ENCODE results near the gene SLC5A6.
"Not testable (repeated sequence)": the region's sequence is repeated elsewhere in the genome, so short reads cannot be mapped to it uniquely, and the experiment has no call there.

Gene SLC5A6

DNA sequence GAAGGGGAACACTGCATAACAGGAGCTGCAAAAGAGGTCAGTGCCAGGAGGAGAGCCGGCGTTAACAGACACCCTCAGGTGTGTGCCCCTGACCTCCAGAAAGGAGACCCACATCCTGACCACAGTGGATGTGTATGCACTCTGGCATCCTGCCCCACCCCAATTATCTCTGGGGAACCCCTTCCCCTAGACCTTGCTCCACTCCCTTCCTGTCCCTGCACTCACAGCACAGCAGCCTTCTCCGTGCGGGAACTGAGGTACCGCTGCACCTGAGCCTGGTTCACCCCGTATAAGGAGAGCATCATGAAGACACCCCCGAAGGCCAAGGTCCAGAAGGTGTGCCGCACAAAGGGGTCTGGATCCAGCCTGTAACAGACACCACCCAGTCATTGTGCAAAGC lies 7.5 kb downstream of the SLC5A6 start:
- Histone ChIP-seq H3K4me3 (ENCODE audit: insufficient read length, low read depth) (no peak overlapping the region), H3K9me3 (ENCODE audit: insufficient read depth, low read length) (no peaks in the 10 kb centered on the region), H3K27me3 (ENCODE audit: insufficient read depth, insufficient read length) (no peaks in the 10 kb centered on the region), H3K36me3 (ENCODE audit: insufficient read depth, insufficient read length, low read length) (peaks cover 98% of the 10 kb centered on the region), H3K9ac (ENCODE audit: insufficient read length, low read depth) (no peak overlapping the region), H3K4me1 (ENCODE audit: insufficient read depth, insufficient read length) (no peaks in the 10 kb centered on the region)
- DNase-seq (ENCODE audit: low read depth, low spot score), result no peak
- TF ChIP-seq ZNF274 (IDR thresholded peaks at IDR 0.05; ENCODE audit: low read depth, low read length) (no peak), YY1 (IDR thresholded peaks at IDR 0.05; ENCODE audit: insufficient read depth, insufficient read length) (no peak), SUZ12 (IDR thresholded peaks at IDR 0.05; ENCODE audit: extremely low read depth, insufficient read depth, insufficient read length) (no peak)

DNA sequence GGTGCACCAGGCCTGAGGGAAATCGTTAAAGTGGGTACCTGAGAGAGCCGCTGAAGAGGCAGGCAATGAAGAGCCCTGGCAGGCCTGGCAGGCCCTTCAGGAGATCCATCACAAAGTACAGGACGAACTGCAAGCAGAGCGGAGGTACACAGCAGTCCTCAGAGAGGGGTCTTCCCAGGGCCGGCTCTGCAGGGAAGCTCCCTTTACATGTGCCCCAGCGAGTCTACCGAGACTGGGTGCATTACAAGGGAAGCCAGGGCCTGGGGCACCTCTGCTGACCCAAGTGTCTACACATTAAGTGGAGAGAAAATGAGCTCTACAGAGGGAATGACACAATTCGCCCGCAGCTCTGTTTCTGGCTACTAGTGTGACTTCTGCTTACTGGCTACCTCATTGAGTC lies 8.3 kb downstream of the SLC5A6 start:
- no peak for TF ChIP-seq SUZ12 (IDR thresholded peaks at IDR 0.05; ENCODE audit: extremely low read depth, insufficient read depth, insufficient read length)
- no peak for TF ChIP-seq ZNF274 (IDR thresholded peaks at IDR 0.05; ENCODE audit: low read depth, low read length)
- TF ChIP-seq YY1 (IDR thresholded peaks at IDR 0.05; ENCODE audit: insufficient read depth, insufficient read length), result no peak
- Histone ChIP-seq H3K9me3 (ENCODE audit: insufficient read depth, low read length) (no peaks in the 10 kb centered on the region), H3K36me3 (ENCODE audit: insufficient read depth, insufficient read length, low read length) (peaks cover 98% of the 10 kb centered on the region), H3K4me3 (ENCODE audit: insufficient read length, low read depth) (no peak overlapping the region), H3K4me1 (ENCODE audit: insufficient read depth, insufficient read length) (no peaks in the 10 kb centered on the region), H3K27me3 (ENCODE audit: insufficient read depth, insufficient read length) (no peaks in the 10 kb centered on the region), H3K9ac (ENCODE audit: insufficient read length, low read depth) (no peak overlapping the region)
- no peak for DNase-seq (ENCODE audit: low read depth, low spot score)

DNA sequence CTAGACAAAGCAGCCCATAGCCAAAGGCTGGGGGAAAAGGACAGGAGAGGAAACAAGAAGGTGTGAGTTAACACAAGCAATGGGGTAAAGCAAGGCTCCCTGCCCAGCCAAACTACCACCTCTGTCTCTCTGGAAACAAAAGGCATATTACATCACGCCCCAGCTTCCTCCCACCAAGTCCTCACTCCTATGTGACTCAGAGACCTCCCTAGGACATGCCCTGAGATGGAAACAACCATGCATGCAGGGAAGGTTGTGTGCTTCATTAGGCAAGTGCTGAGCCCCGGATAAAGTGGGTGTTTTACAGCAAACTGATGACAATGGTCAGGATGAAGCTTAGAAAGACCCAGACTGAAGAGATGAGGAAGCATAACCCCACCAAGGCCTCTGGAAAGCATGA lies 9.2 kb downstream of the SLC5A6 start:
- Histone ChIP-seq H3K36me3 (ENCODE audit: insufficient read depth, insufficient read length, low read length) (peaks cover 89% of the 10 kb centered on the region), H3K27me3 (ENCODE audit: insufficient read depth, insufficient read length) (no peaks in the 10 kb centered on the region), H3K4me3 (ENCODE audit: insufficient read length, low read depth) (no peak overlapping the region), H3K9ac (ENCODE audit: insufficient read length, low read depth) (no peak overlapping the region), H3K9me3 (ENCODE audit: insufficient read depth, low read length) (no peaks in the 10 kb centered on the region), H3K4me1 (ENCODE audit: insufficient read depth, insufficient read length) (no peaks in the 10 kb centered on the region)
- TF ChIP-seq ZNF274 (IDR thresholded peaks at IDR 0.05; ENCODE audit: low read depth, low read length) (no peak), SUZ12 (IDR thresholded peaks at IDR 0.05; ENCODE audit: extremely low read depth, insufficient read depth, insufficient read length) (no peak), YY1 (IDR thresholded peaks at IDR 0.05; ENCODE audit: insufficient read depth, insufficient read length) (no peak)
- DNase-seq (ENCODE audit: low read depth, low spot score), result no peak

DNA sequence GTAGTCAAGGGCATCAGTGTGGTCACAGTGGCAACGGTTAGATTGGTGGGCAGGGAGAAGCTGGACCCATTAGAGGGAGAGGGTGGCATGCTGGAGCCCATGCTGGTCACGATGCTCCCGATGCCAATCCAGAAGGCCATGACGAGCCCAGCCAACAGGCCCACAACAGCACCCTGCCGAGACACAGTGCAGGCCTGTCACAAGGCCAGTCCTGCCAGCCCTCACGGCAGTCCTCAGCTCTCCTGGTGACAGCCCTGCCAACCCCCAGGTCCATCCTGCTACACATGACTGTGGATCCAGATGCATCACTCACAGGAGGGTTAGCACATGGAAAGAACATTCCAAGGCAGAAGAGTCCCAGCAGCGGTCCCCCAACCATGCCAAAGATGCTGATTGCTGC lies 10.4 kb downstream of the SLC5A6 start:
- no peak overlapping the region for H3K9ac ChIP-seq (ENCODE audit: insufficient read length, low read depth)
- H3K4me3 ChIP-seq (ENCODE audit: insufficient read length, low read depth), result no peak overlapping the region
- DNase-seq (ENCODE audit: low read depth, low spot score), result no peak
- no peaks in the 10 kb centered on the region for H3K27me3 ChIP-seq (ENCODE audit: insufficient read depth, insufficient read length)
- peaks cover 77% of the 10 kb centered on the region for H3K36me3 ChIP-seq (ENCODE audit: insufficient read depth, insufficient read length, low read length)
- no peaks in the 10 kb centered on the region for H3K9me3 ChIP-seq (ENCODE audit: insufficient read depth, low read length)
- no peaks in the 10 kb centered on the region for H3K4me1 ChIP-seq (ENCODE audit: insufficient read depth, insufficient read length)
- TF ChIP-seq YY1 (IDR thresholded peaks at IDR 0.05; ENCODE audit: insufficient read depth, insufficient read length) (no peak), SUZ12 (IDR thresholded peaks at IDR 0.05; ENCODE audit: extremely low read depth, insufficient read depth, insufficient read length) (no peak), ZNF274 (IDR thresholded peaks at IDR 0.05; ENCODE audit: low read depth, low read length) (no peak)

DNA sequence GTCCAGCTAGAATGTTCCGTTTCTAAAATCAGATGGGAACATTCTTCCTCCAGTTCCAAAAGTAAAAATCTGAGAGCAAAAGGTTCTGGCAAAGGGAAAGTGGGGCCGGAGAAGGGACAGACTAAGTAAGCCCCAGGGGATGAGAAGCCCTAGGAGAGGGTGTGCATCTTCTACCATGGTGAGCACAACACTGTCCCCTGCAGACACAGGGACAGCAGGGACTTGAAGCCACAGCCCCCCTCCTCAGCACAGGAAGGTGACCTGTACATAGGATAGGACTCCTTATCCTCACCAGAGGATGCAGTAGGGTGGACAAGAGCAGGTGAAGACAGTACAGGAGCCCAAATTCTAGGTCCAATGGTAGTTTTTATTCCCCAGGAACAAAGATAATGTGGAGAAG lies 12.8 kb downstream of the SLC5A6 start:
- H3K4me1 ChIP-seq (ENCODE audit: insufficient read depth, insufficient read length), result no peaks in the 10 kb centered on the region
- no peak for DNase-seq (ENCODE audit: low read depth, low spot score)
- TF ChIP-seq ZNF274 (IDR thresholded peaks at IDR 0.05; ENCODE audit: low read depth, low read length), result no peak
- TF ChIP-seq SUZ12 (IDR thresholded peaks at IDR 0.05; ENCODE audit: extremely low read depth, insufficient read depth, insufficient read length), result no peak
- TF ChIP-seq YY1 (IDR thresholded peaks at IDR 0.05; ENCODE audit: insufficient read depth, insufficient read length), result no peak
- peaks cover 53% of the 10 kb centered on the region for H3K36me3 ChIP-seq (ENCODE audit: insufficient read depth, insufficient read length, low read length)
- H3K9me3 ChIP-seq (ENCODE audit: insufficient read depth, low read length), result no peaks in the 10 kb centered on the region
- no peak overlapping the region for H3K4me3 ChIP-seq (ENCODE audit: insufficient read length, low read depth)
- no peak overlapping the region for H3K9ac ChIP-seq (ENCODE audit: insufficient read length, low read depth)
- H3K27me3 ChIP-seq (ENCODE audit: insufficient read depth, insufficient read length), result no peaks in the 10 kb centered on the region

DNA sequence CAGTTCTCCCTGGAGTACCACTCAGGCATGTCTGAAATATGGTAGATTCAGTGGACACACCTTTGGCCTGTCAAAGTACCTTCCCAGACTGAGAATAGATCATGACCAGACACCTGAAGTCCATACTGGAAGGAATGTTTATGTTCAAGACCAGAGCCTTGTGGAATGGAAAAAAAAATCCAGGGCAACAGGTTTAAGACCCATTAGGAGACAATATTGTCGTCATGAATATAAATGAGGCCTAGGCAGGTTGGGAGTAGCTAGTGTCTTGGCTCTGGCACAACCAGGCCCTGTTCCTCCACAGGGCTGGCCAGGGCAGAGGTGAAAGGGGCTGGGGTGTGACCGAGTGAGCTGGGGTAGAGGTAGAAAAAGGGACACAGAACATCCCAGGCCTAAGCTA lies 13.4 kb downstream of the SLC5A6 start:
- TF ChIP-seq YY1 (IDR thresholded peaks at IDR 0.05; ENCODE audit: insufficient read depth, insufficient read length) (no peak), ZNF274 (IDR thresholded peaks at IDR 0.05; ENCODE audit: low read depth, low read length) (no peak), SUZ12 (IDR thresholded peaks at IDR 0.05; ENCODE audit: extremely low read depth, insufficient read depth, insufficient read length) (no peak)
- no peak overlapping the region for H3K4me3 ChIP-seq (ENCODE audit: insufficient read length, low read depth)
- H3K9ac ChIP-seq (ENCODE audit: insufficient read length, low read depth), result no peak overlapping the region
- H3K27me3 ChIP-seq (ENCODE audit: insufficient read depth, insufficient read length), result no peaks in the 10 kb centered on the region
- no peak for DNase-seq (ENCODE audit: low read depth, low spot score)
- H3K36me3 ChIP-seq (ENCODE audit: insufficient read depth, insufficient read length, low read length), result peaks cover 46% of the 10 kb centered on the region
- H3K4me1 ChIP-seq (ENCODE audit: insufficient read depth, insufficient read length), result no peaks in the 10 kb centered on the region
- H3K9me3 ChIP-seq (ENCODE audit: insufficient read depth, low read length), result no peaks in the 10 kb centered on the region

DNA sequence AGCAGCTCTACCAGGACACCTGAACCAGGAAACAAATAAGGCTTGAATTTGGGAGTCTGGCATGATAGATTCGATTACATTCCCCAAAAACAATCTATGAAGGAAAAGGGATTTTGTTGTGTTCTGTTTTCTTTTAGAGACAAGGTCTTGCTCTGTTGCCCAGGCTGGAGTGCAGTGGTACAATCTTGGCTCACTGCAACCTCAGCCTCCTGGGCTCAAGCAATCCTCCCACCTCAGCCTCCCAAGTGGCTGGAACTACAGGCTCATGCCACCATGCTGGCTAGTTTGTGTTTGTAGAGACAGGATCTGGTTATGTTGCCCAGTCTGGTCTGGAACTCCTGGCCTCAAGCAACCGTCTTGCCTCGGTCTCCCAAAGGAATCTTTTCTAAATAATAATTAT lies 14.0 kb downstream of the SLC5A6 start:
- not testable (repeated sequence) for H3K9me3 ChIP-seq (ENCODE audit: insufficient read depth, low read length); H3K9ac ChIP-seq (ENCODE audit: insufficient read length, low read depth); H3K4me3 ChIP-seq (ENCODE audit: insufficient read length, low read depth); H3K4me1 ChIP-seq (ENCODE audit: insufficient read depth, insufficient read length); DNase-seq (ENCODE audit: low read depth, low spot score); H3K27me3 ChIP-seq (ENCODE audit: insufficient read depth, insufficient read length)
- peaks cover 41% of the 10 kb centered on the region for H3K36me3 ChIP-seq (ENCODE audit: insufficient read depth, insufficient read length, low read length)

DNA sequence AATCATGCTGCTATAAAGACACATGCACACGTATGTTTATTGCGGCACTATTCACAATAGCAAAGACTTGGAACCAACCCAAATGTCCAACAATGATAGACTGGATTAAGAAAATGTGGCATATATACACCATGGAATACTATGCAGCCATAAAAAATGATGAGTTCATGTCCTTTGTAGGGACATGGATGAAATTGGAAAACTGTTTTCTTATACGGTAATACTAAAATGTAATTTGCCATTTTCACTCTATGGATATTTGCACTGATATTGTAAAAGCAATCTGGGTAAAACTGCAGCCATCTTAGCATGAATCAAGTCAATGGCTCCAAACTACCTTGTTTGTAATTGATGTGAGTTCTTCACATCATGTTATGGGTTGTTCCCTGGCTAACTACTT lies 16.3 kb downstream of the SLC5A6 start:
- peaks cover 19% of the 10 kb centered on the region for H3K36me3 ChIP-seq (ENCODE audit: insufficient read depth, insufficient read length, low read length)
- H3K9ac ChIP-seq (ENCODE audit: insufficient read length, low read depth); H3K4me1 ChIP-seq (ENCODE audit: insufficient read depth, insufficient read length); H3K27me3 ChIP-seq (ENCODE audit: insufficient read depth, insufficient read length); DNase-seq (ENCODE audit: low read depth, low spot score); H3K4me3 ChIP-seq (ENCODE audit: insufficient read length, low read depth); H3K9me3 ChIP-seq (ENCODE audit: insufficient read depth, low read length): not testable (repeated sequence)

Data from NT2/D1 (cell line).